RWPE2 (cell line): Measurements from ENCODE around the gene SPINK6.

Experiments used
- ATAC-seq: fragments of 200-7000 bp; cut with Tn5 transposase; 3 replicates; pipeline ENCODE4 v1.9.1; 2021; ENCODE audit warnings: low read depth
- DNase-seq: peaks from one replicate; pipeline ENCODE4 v3.0.0-alpha.2; 2020; ENCODE audit warnings: low spot score
- H3K27ac ChIP-seq: fragments of 450-650 bp; 2 replicates; pipeline ENCODE4 v1.5.1; 2017; ENCODE audit warnings: mild to moderate bottlenecking; ENCODE audit not compliant: poor library complexity, severe bottlenecking
- H3K27me3 ChIP-seq: fragments of 250-450 bp; sonication (Bioruptor Pico); 2 replicates; pipeline ENCODE4 v1.5.1; 2021; ENCODE audit warnings: mild to moderate bottlenecking, moderate library complexity; ENCODE audit not compliant: insufficient read depth, poor library complexity, severe bottlenecking
- H3K36me3 ChIP-seq: fragments of 250-450 bp; sonication (Bioruptor Pico); 2 replicates; pipeline ENCODE4 v1.5.1; 2020; ENCODE audit warnings: low read depth, mild to moderate bottlenecking, moderate library complexity
- H3K4me1 ChIP-seq: fragments of 250-450 bp; sonication (Bioruptor Pico); 2 replicates; pipeline ENCODE4 v1.5.1; 2021; ENCODE audit warnings: mild to moderate bottlenecking, moderate library complexity; ENCODE audit not compliant: insufficient read depth, poor library complexity, severe bottlenecking
- H3K4me3 ChIP-seq: fragments of 250-450 bp; sonication (Bioruptor Pico); 2 replicates; pipeline ENCODE4 v1.5.1; 2021; ENCODE audit warnings: mild to moderate bottlenecking, moderate library complexity; ENCODE audit not compliant: severe bottlenecking
- H3K9me3 ChIP-seq: fragments of 250-450 bp; sonication (Bioruptor Pico); 2 replicates; pipeline ENCODE4 v1.5.1; 2021; ENCODE audit warnings: mild to moderate bottlenecking, moderate library complexity; ENCODE audit not compliant: severe bottlenecking
- TF ChIP-seq, protein P1 (sequence below): fragments of 450-650 bp; IDR thresholded peaks from one replicate; pipeline ENCODE4 v1.5.1; 2017; ENCODE audit warnings: mild to moderate bottlenecking, moderate library complexity; ENCODE audit not compliant: poor library complexity, severe bottlenecking

Gene SPINK6

GRCh38 chr5:148214665-148215185 lies 11.9 kb downstream of the SPINK6 start:
- Histone ChIP-seq H3K9me3 (no peaks in the 10 kb centered on the region), H3K36me3 (no peaks in the 10 kb centered on the region), H3K27me3 (no peaks in the 10 kb centered on the region), H3K4me3 (no peak overlapping the region), H3K4me1 (no peaks in the 10 kb centered on the region), H3K27ac (no peak overlapping the region)
- DNase-seq (no peak), ATAC-seq (no peak)
- TF ChIP-seq, protein P1, sequence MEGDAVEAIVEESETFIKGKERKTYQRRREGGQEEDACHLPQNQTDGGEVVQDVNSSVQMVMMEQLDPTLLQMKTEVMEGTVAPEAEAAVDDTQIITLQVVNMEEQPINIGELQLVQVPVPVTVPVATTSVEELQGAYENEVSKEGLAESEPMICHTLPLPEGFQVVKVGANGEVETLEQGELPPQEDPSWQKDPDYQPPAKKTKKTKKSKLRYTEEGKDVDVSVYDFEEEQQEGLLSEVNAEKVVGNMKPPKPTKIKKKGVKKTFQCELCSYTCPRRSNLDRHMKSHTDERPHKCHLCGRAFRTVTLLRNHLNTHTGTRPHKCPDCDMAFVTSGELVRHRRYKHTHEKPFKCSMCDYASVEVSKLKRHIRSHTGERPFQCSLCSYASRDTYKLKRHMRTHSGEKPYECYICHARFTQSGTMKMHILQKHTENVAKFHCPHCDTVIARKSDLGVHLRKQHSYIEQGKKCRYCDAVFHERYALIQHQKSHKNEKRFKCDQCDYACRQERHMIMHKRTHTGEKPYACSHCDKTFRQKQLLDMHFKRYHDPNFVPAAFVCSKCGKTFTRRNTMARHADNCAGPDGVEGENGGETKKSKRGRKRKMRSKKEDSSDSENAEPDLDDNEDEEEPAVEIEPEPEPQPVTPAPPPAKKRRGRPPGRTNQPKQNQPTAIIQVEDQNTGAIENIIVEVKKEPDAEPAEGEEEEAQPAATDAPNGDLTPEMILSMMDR: no peak

DNA sequence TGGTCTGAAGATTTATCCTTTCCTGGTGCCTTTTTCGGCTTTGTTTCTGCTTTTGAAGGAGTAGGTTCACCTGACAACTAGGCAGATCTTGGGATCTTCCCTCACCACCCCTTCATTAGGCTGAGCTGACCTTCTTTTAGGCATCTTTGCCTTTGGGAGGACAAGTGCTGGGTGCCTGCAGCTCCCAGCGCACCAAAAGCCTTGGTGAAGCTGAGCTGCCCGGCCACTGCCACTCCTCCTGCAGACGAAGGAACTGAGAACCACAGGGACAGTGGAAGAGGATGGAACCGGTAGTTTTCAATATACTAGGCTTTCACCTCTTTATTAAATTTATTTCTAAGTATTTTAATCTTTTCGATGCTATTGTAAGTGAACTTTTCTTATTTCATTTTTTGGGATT lies 18.7 kb downstream of the SPINK6 start:
- no peak for DNase-seq
- no peaks in the 10 kb centered on the region for H3K9me3 ChIP-seq
- H3K4me3 ChIP-seq: no peak overlapping the region
- H3K27me3 ChIP-seq: no peaks in the 10 kb centered on the region
- no peak for ATAC-seq
- peaks cover 17% of the 10 kb centered on the region for H3K4me1 ChIP-seq
- H3K36me3 ChIP-seq: no peaks in the 10 kb centered on the region
- no peak overlapping the region for H3K27ac ChIP-seq
- TF ChIP-seq, protein P1: no peak

DNA sequence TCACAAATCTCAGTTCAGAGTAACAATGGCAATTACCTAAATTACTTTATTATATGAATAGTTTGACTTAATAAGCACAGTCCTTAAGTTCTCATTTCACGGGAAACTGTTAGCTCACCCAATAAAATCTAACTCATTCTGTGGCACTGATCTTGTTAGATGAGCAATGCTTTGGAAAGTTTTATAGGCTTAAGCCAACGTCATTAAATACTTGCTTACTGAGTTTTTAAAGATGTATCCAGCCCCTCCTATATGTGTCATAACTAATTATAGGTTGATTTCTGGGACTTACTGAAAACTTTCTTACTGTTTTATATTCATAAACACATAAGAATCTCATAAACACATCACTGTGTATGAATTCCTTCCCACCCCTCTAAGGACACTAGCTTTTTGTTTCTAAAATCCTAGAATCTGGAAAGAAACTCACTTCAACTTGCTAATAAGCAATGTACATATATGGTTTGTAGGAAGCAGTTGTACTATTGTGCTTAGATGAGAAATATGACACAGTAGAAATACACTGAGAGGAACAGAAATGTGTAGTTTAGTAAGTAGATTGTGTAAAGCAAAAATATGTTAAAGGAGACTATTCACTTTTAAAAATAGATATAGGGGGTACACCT lies 21.4 kb downstream of the SPINK6 start:
- Histone ChIP-seq H3K4me1 (peaks cover 17% of the 10 kb centered on the region), H3K27me3 (no peaks in the 10 kb centered on the region), H3K36me3 (no peaks in the 10 kb centered on the region), H3K9me3 (no peaks in the 10 kb centered on the region), H3K27ac (peak overlapping the region; percentile 84), H3K4me3 (no peak overlapping the region)
- TF ChIP-seq, protein P1: no peak
- peak; percentile 95 for ATAC-seq
- DNase-seq: no peak

GRCh38 chr5:148228392-148228984 lies 25.6 kb downstream of the SPINK6 start:
- DNase-seq (no peak), ATAC-seq (no peak)
- Histone ChIP-seq H3K27me3 (no peaks in the 10 kb centered on the region), H3K4me3 (no peak overlapping the region), H3K9me3 (no peaks in the 10 kb centered on the region), H3K27ac (no peak overlapping the region), H3K36me3 (no peaks in the 10 kb centered on the region), H3K4me1 (peaks cover 12% of the 10 kb centered on the region)
- TF ChIP-seq, protein P1: no peak

DNA sequence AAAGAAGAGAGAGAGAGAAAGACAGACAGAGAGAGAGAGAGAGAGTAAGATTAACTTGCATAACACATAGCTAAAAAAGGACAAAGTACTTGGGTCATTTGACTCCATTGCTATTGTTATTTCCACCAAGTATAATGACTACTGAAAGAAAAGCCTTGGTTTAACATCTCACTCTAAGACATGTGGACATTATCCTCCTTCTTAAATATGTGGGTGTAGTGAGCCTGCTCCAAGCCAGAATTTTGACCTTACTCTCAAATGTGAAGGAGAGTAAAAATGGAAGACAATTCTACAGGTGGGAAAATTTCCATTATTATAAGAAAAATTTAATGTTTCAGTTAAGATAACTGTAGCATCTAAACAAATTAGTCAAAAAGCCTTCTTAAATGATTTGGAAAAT lies 27.0 kb downstream of the SPINK6 start:
- ATAC-seq: no peak
- TF ChIP-seq, protein P1: no peak
- H3K4me1 ChIP-seq: peaks cover 2% of the 10 kb centered on the region
- H3K27ac ChIP-seq: no peak overlapping the region
- no peak overlapping the region for H3K4me3 ChIP-seq
- no peak for DNase-seq
- H3K9me3 ChIP-seq: no peaks in the 10 kb centered on the region
- no peaks in the 10 kb centered on the region for H3K36me3 ChIP-seq
- no peaks in the 10 kb centered on the region for H3K27me3 ChIP-seq
